HepG2 (cell line): ENCODE measurements around the gene NINL. TPM values are rescaled to one million over a fixed set of nuclear protein-coding genes. Genes with fewer than 3 reads are reported as not detected.
A peak's percentile ranks its signal among the peaks of the same experiment; 100 is the strongest.

Experiments
- HDAC2 ChIP-seq: sonication (generic); formaldehyde crosslinking; IDR thresholded peaks from 2 replicates; pipeline ENCODE4 v1.4.0; 2020; ENCODE audit warnings: missing genetic modification reagents
- MAFF ChIP-seq: IDR thresholded peaks from 2 replicates; pipeline ENCODE4 v1.6.1; 2011; ENCODE audit warnings: low read depth, low read length, improper control_type of control experiment
- MIXL1 ChIP-seq: IDR thresholded peaks from 2 replicates; pipeline ENCODE4 v1.6.1; 2016
- RBFOX2 ChIP-seq: fragments of 200-400 bp; formaldehyde crosslinking; IDR thresholded peaks from 2 replicates; pipeline ENCODE4 v1.6.1; 2017; ENCODE audit warnings: low read depth, mild to moderate bottlenecking, low read length
- RELA ChIP-seq: sonication (generic); formaldehyde crosslinking; IDR thresholded peaks from 2 replicates; pipeline ENCODE4 v1.4.0; 2020; ENCODE audit warnings: missing genetic modification reagents
- SMARCE1 ChIP-seq: fragments of 450-650 bp; IDR thresholded peaks from 2 replicates; pipeline ENCODE4 v1.6.1; 2017; ENCODE audit warnings: borderline replicate concordance
- SP1 ChIP-seq, 2 experiments: fragments of 450-650 bp in 1 of 2; sonication (generic) in 1 of 2; formaldehyde crosslinking in 1 of 2; IDR thresholded peaks; 2 replicates each; pipeline versions ENCODE4 v1.4.0 to v1.6.1; 2016 to 2020; ENCODE audit warnings: missing genetic modification reagents in 1 of 2
- XBP1 ChIP-seq: sonication (generic); formaldehyde crosslinking; IDR thresholded peaks from 2 replicates; pipeline ENCODE4 v1.5.0; 2020; ENCODE audit warnings: missing genetic modification reagents
- ZBTB1 ChIP-seq: sonication (generic); formaldehyde crosslinking; IDR thresholded peaks from 2 replicates; pipeline ENCODE4 v1.4.0; 2020; ENCODE audit warnings: missing genetic modification reagents, borderline replicate concordance
- ZFP90 ChIP-seq: sonication (generic); formaldehyde crosslinking; IDR thresholded peaks from 2 replicates; pipeline ENCODE4 v1.8.0; 2022; ENCODE audit warnings: missing genetic modification reagents, mild to moderate bottlenecking, inconsistent platforms, borderline replicate concordance
- ZNF225 ChIP-seq: sonication (generic); formaldehyde crosslinking; IDR thresholded peaks from 2 replicates; pipeline ENCODE4 v1.4.0; 2020; ENCODE audit warnings: mild to moderate bottlenecking, missing genetic modification reagents
- ZNF24 ChIP-seq: fragments of 450-650 bp; IDR thresholded peaks from 2 replicates; pipeline ENCODE4 v1.6.1; 2017; ENCODE audit warnings: antibody characterized with exemption, mild to moderate bottlenecking
- ZNF367 ChIP-seq: sonication (generic); formaldehyde crosslinking; IDR thresholded peaks from 2 replicates; pipeline ENCODE4 v1.4.0; 2020; ENCODE audit warnings: missing genetic modification reagents, borderline replicate concordance
- ZNF484 ChIP-seq: sonication (generic); formaldehyde crosslinking; IDR thresholded peaks from 2 replicates; pipeline ENCODE4 v1.5.1; 2020; ENCODE audit warnings: mild to moderate bottlenecking, low read depth, missing genetic modification reagents, borderline replicate concordance
- ZNF615 ChIP-seq: sonication (generic); formaldehyde crosslinking; IDR thresholded peaks from 2 replicates; pipeline ENCODE4 v1.5.0; 2020; ENCODE audit warnings: mild to moderate bottlenecking, missing genetic modification reagents, borderline replicate concordance
- ZNF773 ChIP-seq: sonication (generic); formaldehyde crosslinking; IDR thresholded peaks from 2 replicates; pipeline ENCODE4 v1.4.0; 2020; ENCODE audit warnings: missing genetic modification reagents, borderline replicate concordance
- ZSCAN30 ChIP-seq: sonication (generic); formaldehyde crosslinking; IDR thresholded peaks from 2 replicates; pipeline ENCODE4 v1.5.0; 2020; ENCODE audit warnings: mild to moderate bottlenecking, missing genetic modification reagents
- polyA plus RNA-seq, 8 experiments: library from polyadenylated mRNA; depleted of rRNA in 3 of 8; stranded (reverse) in 7 of 8; unstranded in 1 of 8; fragments of >200 nt; fragmentation: Illumina TruSeq in 4 of 8; extraction: Trizol in 4 of 8; gene quantifications; 2 replicates each; pipeline versions ENCODE4 v1.2.1 to v1.2.3, GENCODE V29; 2011 to 2016; ENCODE audit warnings: low read depth in 4 of 8, missing spikeins in 1 of 8, mixed read lengths in 1 of 8; ENCODE audit not compliant: insufficient read depth in 1 of 8
- total RNA-seq, 5 experiments: library from RNA; depleted of rRNA; stranded (reverse); fragments of >200 nt; fragmentation: Illumina TruSeq; extraction: Trizol; gene quantifications; 2 replicates each; pipeline ENCODE4 v1.2.3, GENCODE V29; 2016; ENCODE audit warnings: low read depth in 1 of 5
- TF ChIP-seq, protein P1 (sequence below): sonication (generic); formaldehyde crosslinking; IDR thresholded peaks from 2 replicates; pipeline ENCODE4 v1.4.0; 2020; ENCODE audit warnings: missing genetic modification reagents
- TF ChIP-seq, protein P2 (sequence below): sonication (generic); formaldehyde crosslinking; IDR thresholded peaks from 2 replicates; pipeline ENCODE4 v1.5.0; 2020; ENCODE audit warnings: mild to moderate bottlenecking, missing genetic modification reagents, borderline replicate concordance
- TF ChIP-seq, protein P3 (sequence below): sonication (generic); formaldehyde crosslinking; IDR thresholded peaks from 2 replicates; pipeline ENCODE4 v1.4.0; 2020; ENCODE audit warnings: missing genetic modification reagents, borderline replicate concordance

NINL gene
- total and polyA plus RNA-seq, 2 of the 13 experiments (the other 11 are each of a cell fraction or from before 2014, with no cell fraction given) = 32.3 to 34.3 TPM

DNA sequence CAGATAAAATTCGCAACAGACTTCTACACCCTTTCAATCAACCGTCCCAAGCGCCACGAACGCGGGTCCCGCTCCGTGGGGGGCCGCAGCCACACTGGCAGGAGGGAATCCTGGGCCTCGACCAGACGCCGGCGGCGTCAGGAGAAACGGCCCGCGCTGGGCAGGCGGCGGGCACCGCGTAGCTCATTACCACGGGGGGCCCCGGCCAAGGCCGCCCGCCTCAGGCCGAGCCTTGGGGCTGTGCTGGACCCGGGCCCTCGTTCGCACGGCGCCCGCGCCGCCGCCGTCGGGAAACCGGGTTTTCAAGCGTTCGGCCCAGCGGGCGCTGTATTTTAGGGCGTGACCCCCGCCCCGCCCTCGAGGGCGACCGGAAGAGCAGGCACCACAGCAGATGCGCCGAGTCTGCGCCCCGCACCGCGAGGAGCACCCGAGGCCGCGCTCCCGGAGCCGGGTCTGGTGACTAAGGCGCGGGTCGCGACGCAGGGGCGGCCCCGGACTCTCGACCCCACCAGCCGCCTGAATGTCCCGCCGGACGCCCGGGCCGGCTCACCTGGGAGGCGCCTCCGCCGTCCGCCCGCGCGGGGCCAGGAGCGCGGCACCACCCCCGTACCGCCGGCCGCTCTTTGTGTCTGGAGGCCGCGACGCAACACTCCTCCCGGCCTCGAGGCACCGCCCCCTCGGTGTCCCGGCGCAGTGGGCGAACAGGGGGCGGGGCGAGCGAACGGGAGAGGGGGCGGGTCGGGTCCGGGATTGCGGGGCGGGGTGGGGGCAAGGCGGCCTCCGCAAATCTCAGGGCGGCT lies at the start of gene NINL (continued):
- TF ChIP-seq ZFP90 (peak; percentile 92; the same call in 1 of the 2 replicates), RBFOX2 (peak; percentile 98), RELA (peak; percentile 17; the same call in 1 of the 2 replicates), ZNF225 (CRISPR knock-in tag) (peak; percentile 65; the same call in 1 of the 2 replicates), SMARCE1 (no peak), MAFF (no peak), HDAC2 (CRISPR knock-in tag) (peak; percentile 9; the same call in 1 of the 2 replicates), XBP1 (CRISPR knock-in tag) (no peak), ZNF484 (CRISPR knock-in tag) (no peak), ZSCAN30 (CRISPR knock-in tag) (no peak), SP1 (IDR thresholded peaks at IDR 0.05) (no peak), SP1 (CRISPR knock-in tag; IDR thresholded peaks at IDR 0.05) (peak; percentile 72), ZNF773 (CRISPR knock-in tag) (peak; percentile 97), MIXL1 (CRISPR knock-in tag) (0 out of 2 replicates have a peak, but pooled peaks have one; percentile 5), ZBTB1 (CRISPR knock-in tag) (no peak; the same call in 1 of the 2 replicates), ZNF615 (CRISPR knock-in tag) (no peak), ZNF24 (no peak), ZNF367 (CRISPR knock-in tag) (peak; percentile 90; the same call in 1 of the 2 replicates)
- TF ChIP-seq, protein P1, sequence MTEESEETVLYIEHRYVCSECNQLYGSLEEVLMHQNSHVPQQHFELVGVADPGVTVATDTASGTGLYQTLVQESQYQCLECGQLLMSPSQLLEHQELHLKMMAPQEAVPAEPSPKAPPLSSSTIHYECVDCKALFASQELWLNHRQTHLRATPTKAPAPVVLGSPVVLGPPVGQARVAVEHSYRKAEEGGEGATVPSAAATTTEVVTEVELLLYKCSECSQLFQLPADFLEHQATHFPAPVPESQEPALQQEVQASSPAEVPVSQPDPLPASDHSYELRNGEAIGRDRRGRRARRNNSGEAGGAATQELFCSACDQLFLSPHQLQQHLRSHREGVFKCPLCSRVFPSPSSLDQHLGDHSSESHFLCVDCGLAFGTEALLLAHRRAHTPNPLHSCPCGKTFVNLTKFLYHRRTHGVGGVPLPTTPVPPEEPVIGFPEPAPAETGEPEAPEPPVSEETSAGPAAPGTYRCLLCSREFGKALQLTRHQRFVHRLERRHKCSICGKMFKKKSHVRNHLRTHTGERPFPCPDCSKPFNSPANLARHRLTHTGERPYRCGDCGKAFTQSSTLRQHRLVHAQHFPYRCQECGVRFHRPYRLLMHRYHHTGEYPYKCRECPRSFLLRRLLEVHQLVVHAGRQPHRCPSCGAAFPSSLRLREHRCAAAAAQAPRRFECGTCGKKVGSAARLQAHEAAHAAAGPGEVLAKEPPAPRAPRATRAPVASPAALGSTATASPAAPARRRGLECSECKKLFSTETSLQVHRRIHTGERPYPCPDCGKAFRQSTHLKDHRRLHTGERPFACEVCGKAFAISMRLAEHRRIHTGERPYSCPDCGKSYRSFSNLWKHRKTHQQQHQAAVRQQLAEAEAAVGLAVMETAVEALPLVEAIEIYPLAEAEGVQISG (CRISPR knock-in tag) = peak; percentile 79
- TF ChIP-seq, protein P2, sequence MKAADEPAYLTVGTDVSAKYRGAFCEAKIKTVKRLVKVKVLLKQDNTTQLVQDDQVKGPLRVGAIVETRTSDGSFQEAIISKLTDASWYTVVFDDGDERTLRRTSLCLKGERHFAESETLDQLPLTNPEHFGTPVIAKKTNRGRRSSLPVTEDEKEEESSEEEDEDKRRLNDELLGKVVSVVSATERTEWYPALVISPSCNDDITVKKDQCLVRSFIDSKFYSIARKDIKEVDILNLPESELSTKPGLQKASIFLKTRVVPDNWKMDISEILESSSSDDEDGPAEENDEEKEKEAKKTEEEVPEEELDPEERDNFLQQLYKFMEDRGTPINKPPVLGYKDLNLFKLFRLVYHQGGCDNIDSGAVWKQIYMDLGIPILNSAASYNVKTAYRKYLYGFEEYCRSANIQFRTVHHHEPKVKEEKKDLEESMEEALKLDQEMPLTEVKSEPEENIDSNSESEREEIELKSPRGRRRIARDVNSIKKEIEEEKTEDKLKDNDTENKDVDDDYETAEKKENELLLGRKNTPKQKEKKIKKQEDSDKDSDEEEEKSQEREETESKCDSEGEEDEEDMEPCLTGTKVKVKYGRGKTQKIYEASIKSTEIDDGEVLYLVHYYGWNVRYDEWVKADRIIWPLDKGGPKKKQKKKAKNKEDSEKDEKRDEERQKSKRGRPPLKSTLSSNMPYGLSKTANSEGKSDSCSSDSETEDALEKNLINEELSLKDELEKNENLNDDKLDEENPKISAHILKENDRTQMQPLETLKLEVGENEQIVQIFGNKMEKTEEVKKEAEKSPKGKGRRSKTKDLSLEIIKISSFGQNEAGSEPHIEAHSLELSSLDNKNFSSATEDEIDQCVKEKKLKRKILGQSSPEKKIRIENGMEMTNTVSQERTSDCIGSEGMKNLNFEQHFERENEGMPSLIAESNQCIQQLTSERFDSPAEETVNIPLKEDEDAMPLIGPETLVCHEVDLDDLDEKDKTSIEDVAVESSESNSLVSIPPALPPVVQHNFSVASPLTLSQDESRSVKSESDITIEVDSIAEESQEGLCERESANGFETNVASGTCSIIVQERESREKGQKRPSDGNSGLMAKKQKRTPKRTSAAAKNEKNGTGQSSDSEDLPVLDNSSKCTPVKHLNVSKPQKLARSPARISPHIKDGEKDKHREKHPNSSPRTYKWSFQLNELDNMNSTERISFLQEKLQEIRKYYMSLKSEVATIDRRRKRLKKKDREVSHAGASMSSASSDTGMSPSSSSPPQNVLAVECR = peak; percentile 91; the same call in 1 of the 2 replicates
- TF ChIP-seq, protein P3, sequence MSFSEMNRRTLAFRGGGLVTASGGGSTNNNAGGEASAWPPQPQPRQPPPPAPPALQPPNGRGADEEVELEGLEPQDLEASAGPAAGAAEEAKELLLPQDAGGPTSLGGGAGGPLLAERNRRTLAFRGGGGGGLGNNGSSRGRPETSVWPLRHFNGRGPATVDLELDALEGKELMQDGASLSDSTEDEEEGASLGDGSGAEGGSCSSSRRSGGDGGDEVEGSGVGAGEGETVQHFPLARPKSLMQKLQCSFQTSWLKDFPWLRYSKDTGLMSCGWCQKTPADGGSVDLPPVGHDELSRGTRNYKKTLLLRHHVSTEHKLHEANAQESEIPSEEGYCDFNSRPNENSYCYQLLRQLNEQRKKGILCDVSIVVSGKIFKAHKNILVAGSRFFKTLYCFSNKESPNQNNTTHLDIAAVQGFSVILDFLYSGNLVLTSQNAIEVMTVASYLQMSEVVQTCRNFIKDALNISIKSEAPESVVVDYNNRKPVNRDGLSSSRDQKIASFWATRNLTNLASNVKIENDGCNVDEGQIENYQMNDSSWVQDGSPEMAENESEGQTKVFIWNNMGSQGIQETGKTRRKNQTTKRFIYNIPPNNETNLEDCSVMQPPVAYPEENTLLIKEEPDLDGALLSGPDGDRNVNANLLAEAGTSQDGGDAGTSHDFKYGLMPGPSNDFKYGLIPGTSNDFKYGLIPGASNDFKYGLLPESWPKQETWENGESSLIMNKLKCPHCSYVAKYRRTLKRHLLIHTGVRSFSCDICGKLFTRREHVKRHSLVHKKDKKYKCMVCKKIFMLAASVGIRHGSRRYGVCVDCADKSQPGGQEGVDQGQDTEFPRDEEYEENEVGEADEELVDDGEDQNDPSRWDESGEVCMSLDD (CRISPR knock-in tag) = peak; percentile 84; the same call in 1 of the 2 replicates
